Measurements from ENCODE around the gene MFSD8. TPM values are rescaled to one million over a fixed set of nuclear protein-coding genes. Genes with fewer than 3 reads are reported as not detected.

The MFSD8 gene
- total and polyA plus RNA-seq, 2 of the 8 experiments (the other 6 are each of a cell fraction or from before 2014, with no cell fraction given) = 9.2 to 15.8 TPM

DNA sequence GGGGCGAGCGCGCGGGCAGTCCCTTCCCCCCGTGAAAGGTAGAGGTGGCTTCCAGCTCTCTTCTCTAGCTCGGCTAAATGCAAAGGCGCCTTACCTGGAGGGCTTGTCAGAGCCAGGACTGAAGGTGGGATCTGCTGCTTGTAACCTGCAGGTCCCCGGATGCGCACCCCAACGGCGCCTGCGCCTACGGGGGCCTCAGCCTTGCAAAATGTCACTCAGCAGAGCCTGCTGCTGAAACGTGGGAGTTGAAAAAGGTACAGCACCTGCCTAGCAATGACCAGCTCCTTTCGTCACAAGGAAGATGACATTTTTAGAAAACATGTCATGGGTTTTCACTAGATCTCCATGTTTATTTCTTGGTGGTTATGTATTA lies 816 bp upstream of the MFSD8 start:
- Histone ChIP-seq H2BK12ac (ENCODE audit: low read depth, low read length) (no peak overlapping the region), H3K4me2 (ENCODE audit: insufficient read depth in 1 of 2, low read depth in 2 of 2, low read length in 2 of 2) (peak overlapping the region; percentile 85 to 94), H2BK5ac (ENCODE audit: low read depth, low read length) (peak overlapping the region; percentile 96), H3K23ac (ENCODE audit: insufficient read length) (no peak overlapping the region), H3K27ac (ENCODE audit: low read depth, low read length) (peak overlapping the region; percentile 78), H3K14ac (ENCODE audit: insufficient read length) (no peak overlapping the region), H3K9me3 (ENCODE audit: insufficient read depth in 2 of 2, low read depth in 1 of 2, low read length in 1 of 2) (no peaks in the 10 kb centered on the region), H2BK15ac (ENCODE audit: low read length) (peak overlapping the region; percentile 61; the same call in 1 of the 2 replicates), H3K79me1 (ENCODE audit: low read depth, low read length) (no peaks in the 10 kb centered on the region; the same call in 1 of the 2 replicates), H4K5ac (ENCODE audit: insufficient read length, low read depth, low read length) (no peak overlapping the region), H3K23me2 (ENCODE audit: low read depth, low read length) (0 out of 2 replicates have a peak, but pooled peaks cover 2% of the 10 kb centered on the region), H2BK120ac (replicated peaks; ENCODE audit: low read depth, low read length) (no peak overlapping the region), H2BK20ac (ENCODE audit: low read length) (no peak overlapping the region), H3K4ac (replicated peaks; ENCODE audit: insufficient read length, low read depth, low read length) (no peak overlapping the region), H2AFZ (ENCODE audit: low read length) (peak overlapping the region; percentile 8; the same call in 1 of the 2 replicates), H4K91ac (replicated peaks; ENCODE audit: insufficient read length, low read length) (peak overlapping the region; percentile 44), H3K36me3 (ENCODE audit: control insufficient read depth in 2 of 4, insufficient read depth in 4 of 4, low read length in 3 of 4) (no peaks in the 10 kb centered on the region), H2AK5ac (ENCODE audit: low read depth, low read length) (no peak overlapping the region), H3K18ac (ENCODE audit: extremely low read depth, low read length) (peak overlapping the region; percentile 88), H3K27me3 (replicated peaks in 1 of 4; ENCODE audit: control insufficient read depth in 3 of 4, extremely low read depth in 1 of 4, insufficient read depth in 3 of 4, low read length in 3 of 4) (no peaks in the 10 kb centered on the region), H3K79me2 (ENCODE audit: control insufficient read depth in 1 of 2, insufficient read depth in 2 of 2, low read length in 2 of 2) (peaks cover 0 to 60% of the 10 kb centered on the region in 2 experiments; a peak in 3 of 4 replicates), H3K56ac (replicated peaks; ENCODE audit: insufficient read length, low read depth, low read length) (no peak overlapping the region), H3K4me3 (ENCODE audit: extremely low read depth in 1 of 4, insufficient read depth in 2 of 4, low read depth in 3 of 4, low read length in 4 of 4) (peak overlapping the region; percentile 58 to 99 (median 88)), H3K4me1 (replicated peaks in 1 of 4; ENCODE audit: control insufficient read depth in 3 of 4, insufficient read depth in 4 of 4, low read length in 3 of 4) (peaks cover 0 to 3% (median 0%) of the 10 kb centered on the region in 4 experiments; a peak in 2 of 7 replicates), H3K9ac (replicated peaks in 1 of 4; ENCODE audit: extremely low read depth in 1 of 4, low read depth in 3 of 4, low read length in 3 of 4) (peak overlapping the region; percentile 79 to 95 (median 88)), H4K8ac (ENCODE audit: extremely low read depth, insufficient read depth, low read length) (0 out of 2 replicates have a peak overlapping the region, but pooled peaks have one; percentile 94), H4K20me1 (replicated peaks in 1 of 2; ENCODE audit: control insufficient read depth in 1 of 2, insufficient read depth in 2 of 2, low read length in 2 of 2) (peaks cover 0 to 4% of the 10 kb centered on the region in 2 experiments)
- peak; percentile 27 to 74 for DNase-seq (ENCODE audit: low read depth in 1 of 2, low spot score in 2 of 2)
- ChIA-PET CTCF (ENCODE audit: partially characterized antibody) (interaction anchor here (0.6 to 2.0 kb wide), 7 partner anchors 15 to 104 kb away, joined by 3 to 8 read pairs (median 3); no protein-coding TSS in a partner anchor), POLR2A (ENCODE audit: partially characterized antibody) (interaction anchor here (0.7 to 4.7 kb wide), 22 partner anchors 9 to 625 kb away, joined by 3 to 33 read pairs (median 4); partner anchors contain the start of genes HSPA4L, LARP1B and PLK4)
- FAIRE-seq = no peak
- 3% methylated on average over 11 of the region's 15 CpGs; no CpG with 5 or more reads in 1 of the 2 experiments for WGBS, 2 experiments (ENCODE audit: extremely low coverage in 1 of 2, insufficient coverage in 1 of 2, insufficient read length in 1 of 2, insufficient replicate concordance in 2 of 2, low coverage in 1 of 2, low lambda C conversion rate in 2 of 2, missing lambda C conversion rate in 1 of 2)
- TF ChIP-seq HDAC2 (IDR thresholded peaks at IDR 0.05; ENCODE audit: borderline replicate concordance in 1 of 2, low read depth in 2 of 2, low read length in 2 of 2) (peak in 1 of 2 experiments; percentile 24; a peak in 1 of 4 replicates), GTF2F1 (IDR thresholded peaks at IDR 0.05; ENCODE audit: borderline replicate concordance, low read depth, low read length) (no peak), RFX5 (IDR thresholded peaks at IDR 0.05; ENCODE audit: borderline replicate concordance, low read depth, low read length) (no peak), RAD21 (IDR thresholded peaks at IDR 0.05 in 1 of 2, conservative IDR thresholded peaks at IDR 0.05 in 1 of 2; ENCODE audit: low read depth in 2 of 2, low read length in 2 of 2) (no peak), POLR2AphosphoS5 (IDR thresholded peaks at IDR 0.05; ENCODE audit: low read depth, low read length) (no peak), NRF1 (IDR thresholded peaks at IDR 0.05; ENCODE audit: low read depth, low read length) (no peak), TAF7 (optimal IDR thresholded peaks at IDR 0.05; ENCODE audit: borderline replicate concordance, low read depth, low read length) (no peak)

Data from H1 (cell line).